DMS53 (cell line): ENCODE results near the gene RTN1.

Source experiments
- DNase-seq: peaks from one replicate; lab custom pipeline; 2025; lab: John Stamatoyannopoulos, UW

Gene RTN1

DNA sequence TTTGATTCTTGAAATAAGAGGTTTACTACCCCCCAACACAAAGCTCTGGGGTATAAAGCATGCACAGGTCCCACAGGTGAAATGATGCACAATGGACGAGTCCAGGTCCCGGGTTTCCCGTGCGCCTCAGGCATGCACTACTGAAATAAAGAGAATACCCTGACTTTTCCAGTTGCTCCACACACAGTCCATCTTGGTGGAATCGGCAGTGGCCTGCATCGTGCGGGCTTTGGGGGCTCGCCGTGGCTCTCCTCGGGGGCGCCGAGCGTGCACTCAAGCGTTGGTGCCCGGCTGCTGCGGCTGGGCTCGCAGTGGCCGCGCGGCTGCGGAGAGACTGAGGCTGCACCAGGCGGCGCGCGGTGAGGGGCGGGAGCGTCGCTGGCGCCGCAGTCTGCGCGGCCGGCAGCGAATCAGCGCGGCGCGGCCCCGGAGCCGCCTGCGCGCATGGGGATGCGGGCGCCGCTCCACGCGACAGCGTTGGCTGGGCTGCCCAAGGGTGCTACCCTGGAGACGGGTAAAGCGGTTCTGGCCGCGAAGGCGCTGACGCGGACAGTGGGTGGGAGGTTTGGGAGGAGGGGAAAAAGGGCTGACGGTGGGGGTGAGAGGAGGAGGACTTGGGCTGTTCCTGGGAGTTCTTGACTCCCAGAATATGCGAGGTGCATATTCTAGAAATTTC is 240.2 kb downstream of the RTN1 start:
- peak; percentile 50 for DNase-seq

DNA sequence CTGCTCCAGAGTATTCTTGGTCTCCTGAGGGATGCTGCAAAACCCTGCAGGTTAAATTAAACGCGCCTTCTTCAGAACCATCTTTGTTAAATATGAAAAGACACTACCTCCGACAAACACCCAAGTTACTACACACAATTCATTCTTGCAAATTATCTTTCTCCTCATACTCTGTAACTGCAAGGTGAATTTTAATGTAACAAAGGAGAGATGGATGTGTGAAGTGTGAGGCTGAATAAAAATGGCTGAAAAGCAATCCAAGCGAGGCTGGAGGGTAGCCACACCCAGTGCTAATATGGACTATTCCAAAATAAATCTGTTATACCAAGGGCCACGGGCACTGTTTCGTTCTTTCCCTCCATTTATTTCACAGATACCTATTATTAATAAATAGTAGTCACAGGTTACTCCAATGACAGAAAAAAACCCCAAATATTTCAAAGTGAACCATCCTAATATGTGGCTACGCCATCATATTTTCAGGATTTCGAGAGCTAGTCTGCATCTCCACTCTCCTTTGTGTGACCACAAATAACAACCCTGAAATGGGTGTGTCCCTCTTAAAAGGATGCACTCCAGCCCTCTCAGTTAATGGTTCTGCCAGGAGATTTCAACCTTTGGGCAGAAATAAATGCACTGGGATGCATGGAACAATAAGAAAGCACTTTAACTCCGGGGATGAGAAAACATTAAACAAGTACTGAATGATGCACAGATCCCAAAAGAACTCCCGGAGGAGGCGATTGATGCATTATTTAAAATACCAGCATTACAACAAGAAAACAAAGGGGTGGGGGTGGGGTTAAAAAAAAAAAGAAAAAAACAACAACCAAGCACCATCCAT is 240.9 kb downstream of the RTN1 start:
- DNase-seq: no peak

DNA sequence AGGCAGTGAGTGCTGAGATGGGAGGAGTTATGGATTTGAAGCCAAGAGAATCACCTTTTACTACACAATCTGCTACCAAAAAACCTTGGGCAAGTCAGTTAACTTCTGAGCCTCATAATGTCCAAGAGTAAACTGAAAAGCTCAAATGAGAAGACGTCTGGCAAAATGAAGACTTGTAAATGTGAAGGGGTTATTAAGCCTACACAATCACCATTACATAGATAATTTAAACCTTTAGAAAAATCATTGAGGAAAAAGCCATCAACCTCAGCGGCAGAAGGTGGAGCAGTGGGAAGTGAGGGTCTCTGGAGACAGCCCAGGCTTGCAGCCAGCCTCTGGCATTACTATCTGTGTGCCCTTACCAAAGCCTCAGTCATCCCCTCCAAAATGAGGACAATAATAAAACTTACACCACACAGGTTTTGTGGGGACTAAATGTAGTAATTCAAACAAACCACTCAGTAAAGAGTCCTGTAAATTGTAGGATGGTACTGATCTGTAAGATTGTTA is 243.5 kb downstream of the RTN1 start:
- no peak for DNase-seq

DNA sequence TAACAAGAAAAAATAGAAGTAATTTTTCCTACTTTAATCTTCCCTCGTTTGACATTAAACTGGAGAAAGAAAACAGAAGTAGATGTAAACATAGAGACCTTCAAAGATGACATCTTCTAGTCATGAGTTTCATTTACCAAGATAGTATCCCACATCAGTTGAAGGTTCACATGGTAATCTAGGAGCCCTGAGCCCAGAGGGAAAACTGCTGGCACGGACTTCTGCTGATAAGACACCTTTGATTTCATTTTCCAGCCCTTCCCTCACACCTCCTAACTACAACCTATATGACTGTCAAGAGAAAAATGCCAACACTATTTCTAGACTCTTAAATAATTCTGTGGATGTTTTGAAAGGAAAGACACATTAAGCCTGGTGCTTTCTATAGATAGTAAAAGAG is 247.9 kb downstream of the RTN1 start:
- DNase-seq: no peak

DNA sequence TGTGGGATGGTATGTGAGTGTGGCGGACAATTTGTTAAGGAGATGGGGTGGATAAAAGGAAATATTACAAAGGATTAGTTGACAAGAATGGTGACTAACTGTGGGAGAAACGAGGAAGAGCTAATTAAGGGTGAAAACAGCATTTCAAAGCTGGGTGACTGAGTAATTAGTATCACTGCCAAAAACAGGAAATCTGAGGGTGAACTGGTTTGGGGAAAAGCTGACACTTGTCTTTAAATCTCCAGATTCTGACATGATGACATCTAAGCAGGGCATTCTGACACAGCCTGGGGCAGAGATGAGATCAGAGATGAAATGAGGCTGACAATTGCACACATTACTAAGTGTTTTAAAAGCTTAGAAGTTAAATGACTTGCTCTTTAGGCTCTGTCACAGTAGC is 251.5 kb downstream of the RTN1 start:
- no peak for DNase-seq

DNA sequence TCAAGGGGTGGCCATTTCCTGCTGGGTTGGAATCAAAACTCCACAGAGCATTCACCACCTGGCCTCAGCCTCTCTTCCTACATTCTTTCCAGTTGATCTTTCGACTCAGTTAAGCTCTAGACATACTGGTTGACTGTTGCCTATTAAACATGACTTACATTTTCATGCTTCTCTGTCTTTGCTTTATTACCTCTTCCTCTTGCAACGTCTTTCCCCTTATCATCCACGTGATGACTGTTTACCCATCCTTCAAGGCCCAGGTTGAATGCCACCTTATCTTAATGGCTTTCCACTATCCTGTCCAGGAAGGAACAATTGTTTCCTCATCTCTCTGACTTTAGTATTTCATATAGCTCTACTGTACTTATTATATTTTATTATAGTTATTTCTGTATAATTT is 269.5 kb downstream of the RTN1 start:
- no peak for DNase-seq

DNA sequence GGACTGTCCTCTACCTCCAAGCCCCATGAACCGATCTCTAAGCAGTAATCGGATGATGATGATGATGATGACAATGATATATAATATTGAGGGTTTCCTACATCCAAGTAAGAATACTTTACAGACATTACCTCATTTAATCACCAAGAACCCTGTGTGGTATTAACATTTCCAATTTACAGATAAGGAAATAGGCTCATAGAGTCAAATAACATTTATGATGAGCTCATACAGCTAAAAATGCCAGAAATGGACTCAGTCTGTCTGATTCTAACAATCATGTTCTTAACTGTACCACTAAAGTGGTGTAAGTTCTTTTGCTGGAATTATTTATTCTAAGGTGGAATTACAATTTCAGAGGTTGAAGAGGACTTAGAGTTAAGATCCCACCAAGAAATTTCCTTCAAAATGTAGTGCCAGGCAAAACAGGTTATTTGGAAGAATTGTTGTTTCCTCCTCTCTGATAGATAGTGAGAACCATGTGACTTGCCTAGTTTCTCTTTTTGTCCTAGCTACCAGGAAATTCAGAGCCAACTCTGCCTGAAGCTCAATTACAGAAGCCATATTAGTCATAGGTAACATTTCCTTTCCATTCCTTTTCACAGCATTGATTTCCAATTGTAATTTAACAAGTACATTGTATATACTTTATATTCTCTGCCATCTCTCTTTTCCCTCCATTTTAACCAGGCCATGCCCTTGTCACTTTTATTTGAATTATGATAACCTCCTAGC is 270.2 kb downstream of the RTN1 start:
- DNase-seq: peak; percentile 16

DNA sequence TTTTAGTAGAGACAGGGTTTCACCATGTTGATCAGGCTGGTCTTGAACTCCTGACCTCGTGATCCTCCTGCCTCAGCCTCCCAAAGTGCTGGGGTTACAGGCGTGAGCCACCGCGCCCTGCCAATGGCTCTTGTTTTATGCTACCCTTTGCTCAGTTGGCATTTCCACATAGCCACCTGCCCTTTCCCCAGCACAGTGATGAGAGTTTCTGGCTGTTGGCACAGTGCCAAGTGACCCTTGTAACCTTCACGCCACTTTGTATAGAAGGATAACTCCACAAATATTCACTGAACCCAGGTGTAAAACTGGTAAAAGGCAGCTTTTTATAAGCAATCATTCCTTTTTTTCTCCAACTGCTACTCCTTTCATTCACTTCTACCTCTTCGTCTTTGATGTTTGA is 275.5 kb downstream of the RTN1 start:
- peak; percentile 35 for DNase-seq

DNA sequence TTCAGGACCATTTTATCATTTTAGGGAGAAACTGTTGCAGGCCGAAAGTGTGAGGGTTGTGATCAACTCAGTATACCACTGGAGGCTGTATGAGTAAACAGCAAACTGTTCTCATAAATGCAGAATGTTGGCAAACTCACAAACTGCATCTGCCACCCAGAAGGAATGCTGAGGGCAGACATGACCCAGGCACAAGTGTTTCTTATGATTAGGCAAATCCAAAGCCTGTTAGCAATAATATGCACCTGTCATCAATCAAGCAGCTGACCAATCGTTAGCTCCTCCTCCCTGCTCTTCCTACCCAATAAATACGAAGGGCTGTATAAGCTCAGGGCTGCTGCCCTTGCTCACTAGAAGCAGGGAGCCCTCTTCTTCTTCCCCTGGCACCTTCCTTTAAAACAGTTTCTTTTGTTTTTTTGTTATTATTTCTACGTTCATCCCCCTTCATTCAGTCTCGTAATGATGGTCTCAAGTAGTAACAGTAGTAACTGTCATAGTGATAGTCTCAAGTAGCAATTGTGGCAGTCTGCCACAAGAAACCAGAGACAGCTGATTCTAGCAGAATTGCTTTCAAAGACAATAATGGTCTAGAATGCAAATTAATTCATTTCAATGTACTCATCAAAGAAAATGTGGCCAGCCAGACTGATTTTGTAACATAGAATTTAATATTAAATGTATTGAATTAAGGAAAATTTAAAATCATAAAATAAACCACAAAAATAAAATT is 278.8 kb downstream of the RTN1 start:
- no peak for DNase-seq

DNA sequence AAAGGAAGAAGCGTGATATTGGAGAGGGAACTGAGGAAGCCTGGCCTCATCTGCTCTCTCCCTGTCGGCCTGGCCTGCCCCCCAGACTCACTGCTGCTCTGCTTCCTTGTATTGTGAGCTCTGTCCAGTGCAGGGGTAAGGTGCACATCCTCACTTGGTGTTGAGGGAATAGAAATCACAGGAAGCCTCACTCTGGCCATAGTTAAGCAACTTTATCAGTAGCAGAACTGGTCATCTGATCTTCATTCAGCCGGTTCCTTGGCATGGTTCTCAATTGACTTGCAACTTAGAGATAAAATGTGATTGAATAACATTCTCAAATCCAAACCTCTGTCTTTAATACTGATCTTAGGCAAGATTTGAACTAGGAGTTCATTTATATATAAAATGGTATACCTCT is 282.5 kb downstream of the RTN1 start:
- DNase-seq: no peak

DNA sequence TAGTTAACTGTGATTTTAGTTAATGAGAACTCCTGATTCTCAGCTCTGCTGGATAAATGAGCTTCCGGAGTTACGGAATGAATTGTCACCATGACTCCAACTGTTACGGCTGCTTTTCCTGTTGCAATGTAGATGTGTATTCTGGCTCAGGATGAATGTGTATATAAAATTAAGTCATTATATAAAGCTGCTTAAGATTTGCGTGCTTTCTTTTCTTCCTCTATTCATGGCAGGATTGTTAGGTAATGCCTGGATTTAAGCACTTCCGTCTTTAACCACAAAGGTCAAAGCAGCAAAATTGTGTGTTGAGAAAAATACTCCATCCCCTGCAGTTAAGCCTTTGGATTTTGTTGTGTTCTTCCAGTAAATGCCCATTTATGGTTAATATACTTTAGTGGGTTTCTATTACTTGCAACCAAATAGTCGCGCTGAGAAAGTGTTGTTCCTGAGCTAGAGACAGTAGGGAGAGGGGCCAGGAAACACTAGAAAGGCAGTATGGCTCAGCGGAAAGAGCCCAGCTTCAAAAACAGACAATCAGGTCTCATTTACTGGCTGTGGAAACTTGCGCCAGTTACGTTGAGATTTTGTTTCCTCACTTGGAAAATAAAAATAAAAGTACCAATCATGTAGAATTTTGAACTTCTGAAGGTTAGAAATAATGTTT is 284.6 kb downstream of the RTN1 start:
- DNase-seq: no peak

DNA sequence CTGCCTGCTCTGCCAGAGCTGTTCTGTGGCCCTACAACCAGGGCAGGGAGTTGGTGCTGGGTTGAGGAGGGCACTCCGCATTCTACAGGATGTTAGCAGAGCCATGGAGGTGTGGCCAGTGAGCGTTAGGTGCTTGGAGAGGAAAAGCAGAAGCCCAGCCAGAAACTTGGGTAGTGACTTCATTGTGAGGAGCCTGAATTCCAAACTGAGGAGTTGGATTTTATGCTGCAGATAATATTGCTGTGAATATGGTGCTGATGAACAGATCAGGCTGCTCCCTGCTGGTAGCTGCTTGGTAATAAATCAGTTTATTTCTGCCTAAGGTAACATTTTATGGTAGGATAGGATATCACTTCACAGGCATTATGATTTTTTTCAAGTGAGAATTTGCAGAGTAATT is 286.8 kb downstream of the RTN1 start:
- DNase-seq: peak; percentile 4

DNA sequence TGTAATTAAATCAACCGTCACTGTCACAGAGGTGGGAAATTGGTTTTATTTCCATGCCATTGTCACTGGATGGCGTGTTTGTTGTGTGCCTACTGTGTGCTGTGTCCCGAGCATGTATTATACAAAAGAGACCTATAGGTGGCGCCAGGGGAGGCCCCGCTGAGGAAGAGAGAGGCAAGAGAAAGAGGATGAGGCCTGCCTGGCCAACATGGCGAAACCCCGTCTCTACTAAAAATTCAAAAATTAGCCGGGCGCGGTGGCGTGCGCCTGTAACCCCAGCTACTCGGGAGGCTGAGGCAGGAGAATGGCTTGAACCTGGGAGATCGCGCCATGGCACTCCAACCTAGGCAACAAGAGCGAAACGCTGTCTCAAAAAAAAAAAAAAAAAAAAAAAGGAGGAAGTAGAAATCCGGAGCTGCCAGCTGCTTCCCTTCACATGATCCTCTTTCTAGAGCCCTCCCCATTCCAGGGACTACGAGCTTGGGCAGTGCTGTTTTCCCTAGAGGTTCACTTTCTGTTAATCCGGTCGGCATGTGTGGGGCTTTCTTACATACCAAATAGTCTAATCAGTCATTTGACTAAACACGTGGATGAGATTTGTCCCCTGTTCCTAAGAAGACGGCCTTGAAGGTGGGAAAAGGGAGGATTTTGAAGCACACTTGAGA is 287.6 kb downstream of the RTN1 start:
- DNase-seq: no peak

DNA sequence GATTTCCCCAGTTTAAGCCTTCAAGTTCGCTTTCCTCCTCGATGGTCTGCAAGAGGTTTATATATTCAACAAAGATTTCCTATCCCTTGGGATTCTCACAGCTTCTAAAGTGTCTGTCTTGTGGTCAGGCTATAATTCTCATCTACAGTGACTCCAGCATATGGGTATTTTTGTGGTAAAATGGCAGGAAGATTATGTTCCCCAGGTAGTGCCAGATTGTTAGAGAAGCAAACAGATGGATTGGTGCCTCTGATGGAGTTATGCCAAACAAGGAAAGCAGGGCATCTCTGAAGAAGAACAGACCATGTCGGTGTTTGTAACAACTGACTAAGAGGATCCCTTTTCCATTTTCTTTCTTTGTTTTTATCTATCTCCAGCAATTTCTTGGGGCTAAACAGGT is 288.4 kb downstream of the RTN1 start:
- DNase-seq: no peak

DNA sequence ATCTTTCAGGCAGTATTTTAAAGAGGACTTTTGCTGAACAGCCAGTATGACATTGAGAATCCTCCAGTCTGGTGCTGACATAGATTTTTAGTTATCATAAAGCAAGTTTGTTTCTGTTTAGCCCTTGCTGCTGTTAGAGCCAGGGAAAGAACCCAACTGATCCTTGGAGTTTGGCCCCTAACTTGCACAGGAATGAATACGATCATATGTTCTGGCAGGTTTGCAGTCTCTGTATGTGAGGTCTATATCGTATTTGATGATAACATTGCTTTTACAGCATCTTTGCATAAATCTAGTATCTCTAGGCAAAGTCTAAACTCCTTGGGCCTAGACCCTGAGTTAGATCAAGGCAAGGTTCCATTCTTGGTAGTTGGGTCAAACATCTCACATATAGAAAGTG is 289.7 kb downstream of the RTN1 start:
- no peak for DNase-seq

DNA sequence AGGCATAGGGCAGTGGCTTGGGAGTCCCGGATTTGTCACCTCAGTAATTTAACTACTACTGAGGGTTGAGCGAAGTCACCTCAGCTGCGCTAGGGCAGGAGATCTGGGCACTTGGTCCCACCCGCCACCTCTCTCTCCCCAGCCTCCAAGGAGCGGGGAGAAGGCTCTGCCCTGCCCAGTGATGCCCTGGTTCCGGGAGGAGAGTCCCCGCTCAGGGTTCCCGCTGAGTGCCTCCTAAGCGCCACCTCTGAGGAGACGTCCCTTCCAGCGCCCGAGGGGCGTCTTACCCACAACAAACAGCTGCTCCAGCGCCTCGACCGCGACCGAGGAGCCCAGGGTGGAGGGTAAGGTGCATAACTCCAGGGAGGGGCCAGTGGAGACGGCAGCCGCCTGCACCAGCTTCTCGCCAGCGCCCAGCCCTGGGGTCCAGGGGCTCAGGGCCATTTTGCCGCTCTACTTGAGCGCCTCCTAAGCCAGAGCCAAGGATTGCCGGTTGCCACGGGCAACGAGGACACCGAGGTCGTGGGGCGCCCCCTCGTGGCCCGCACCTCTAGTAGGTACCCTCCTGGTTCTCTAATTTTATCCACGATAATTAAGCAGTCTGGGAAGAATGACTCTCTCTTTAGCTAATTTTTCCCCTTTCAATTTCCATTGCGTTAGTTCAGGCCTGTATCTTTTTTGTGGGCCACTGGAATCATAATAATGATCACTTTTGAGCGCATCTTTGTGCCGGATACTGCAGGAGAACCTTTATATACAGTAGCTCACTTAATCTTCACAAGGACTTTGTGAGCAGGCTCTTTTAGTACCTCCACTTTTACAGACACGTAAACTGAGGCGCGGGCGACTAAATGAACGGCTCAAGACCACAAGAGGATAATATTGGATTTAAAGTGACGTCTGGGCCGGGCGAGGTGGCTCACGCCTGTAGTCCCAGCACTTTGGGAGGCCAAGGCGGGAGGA is 294.0 kb downstream of the RTN1 start, which contains the start of gene CCDC175:
TSS of gene CCDC175 (minus strand) at position 481 of the 963 bp plus-strand sequence. CDS start at position 444, 37 bp downstream.
- peak; percentile 95 for DNase-seq

DNA sequence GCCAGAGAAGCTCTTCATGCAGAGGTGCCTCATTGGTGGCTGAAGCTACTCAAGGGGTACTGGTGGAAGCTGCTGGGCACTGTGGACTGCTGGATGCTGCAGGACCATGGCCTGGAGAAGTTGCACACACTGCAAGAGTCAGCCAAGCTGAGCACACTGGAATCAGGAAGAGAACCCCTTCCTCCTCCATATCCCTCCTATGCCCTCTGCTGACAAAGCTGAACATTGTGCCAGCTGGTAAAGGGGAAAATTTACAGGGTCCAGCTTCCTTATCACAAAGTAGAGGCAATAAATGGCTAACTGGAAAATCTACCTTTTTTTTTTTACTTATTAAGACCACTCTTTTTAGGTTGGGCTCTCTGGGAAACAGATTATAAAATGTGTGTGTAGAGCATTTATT is 300.5 kb downstream of the RTN1 start:
- peak; percentile 53 for DNase-seq

DNA sequence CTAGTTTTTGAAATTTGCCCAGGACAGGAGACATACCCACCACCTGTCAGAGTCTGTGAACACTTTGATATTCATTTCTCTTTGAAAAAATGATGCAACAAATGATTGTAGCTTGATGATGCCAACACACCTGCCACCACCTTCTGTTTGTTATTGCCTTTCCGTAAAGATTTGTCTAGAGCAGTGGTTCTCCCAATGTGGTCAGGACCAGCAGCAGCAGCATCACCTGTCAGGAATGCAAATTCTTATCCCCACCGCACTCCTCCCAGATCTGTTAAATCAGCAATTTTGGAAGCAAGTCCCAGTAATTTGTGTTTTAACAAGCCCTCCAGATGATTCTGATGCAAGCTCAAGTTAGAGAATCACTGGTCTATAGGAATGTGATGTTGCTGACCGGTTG is 303.9 kb downstream of the RTN1 start:
- peak; percentile 24 for DNase-seq

DNA sequence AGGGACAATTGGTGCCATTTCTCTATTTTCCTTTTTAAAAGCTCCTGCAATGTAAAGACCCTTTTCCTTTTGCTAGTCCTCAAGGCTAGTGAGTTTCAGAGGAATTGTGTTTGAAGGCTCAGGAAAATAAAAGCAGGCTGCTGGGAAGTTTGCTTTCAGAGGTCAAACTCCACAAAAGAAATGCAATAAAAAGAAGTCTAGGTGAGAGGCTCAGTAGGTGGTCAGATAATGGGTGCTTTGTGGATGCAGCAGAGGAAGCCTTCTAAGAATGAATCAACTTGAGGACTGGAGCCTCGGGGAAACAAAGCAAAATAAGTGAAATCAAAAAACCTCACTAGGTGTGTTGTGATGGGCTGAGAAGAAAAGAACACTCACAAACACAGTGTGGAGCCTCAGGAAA is 304.3 kb downstream of the RTN1 start:
- no peak for DNase-seq

DNA sequence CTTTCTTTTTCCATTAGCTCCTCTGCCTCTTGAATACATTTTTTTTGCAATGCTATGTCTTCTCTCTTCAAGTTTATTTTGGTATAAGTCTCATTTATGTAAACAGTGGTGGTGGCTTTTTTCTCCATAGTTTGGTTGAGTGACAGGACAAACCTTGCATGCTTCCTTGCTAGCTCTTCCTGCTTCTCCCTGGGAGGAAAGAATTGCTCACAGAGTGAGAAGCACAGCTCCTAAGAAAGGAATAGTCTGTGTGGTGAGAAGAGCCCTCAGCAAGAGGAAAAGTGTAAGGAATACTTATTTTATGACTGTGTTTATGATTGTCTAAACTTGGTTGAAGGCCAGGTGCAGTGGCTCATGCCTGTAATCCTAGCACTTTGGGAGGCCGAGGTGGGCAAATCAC is 305.5 kb downstream of the RTN1 start:
- DNase-seq: no peak
